Natural killer cell treated with Interleukin-12 subunit alpha and Interleukin-12 subunit beta and Interleukin-15 and Interleukin-18, amount 100 ng/mL, for 72 hours (primary cell): ENCODE results near the gene PDIA2. TPM values are rescaled to one million over a fixed set of nuclear protein-coding genes. Genes with fewer than 3 reads are reported as not detected.

Experiments
- ATAC-seq, 2 donors: fragments of 150-1000 bp; cut with Tn5 transposase in 1 of 2; sonication (Bioruptor Pico), chemical (Tn5 transposase) in 1 of 2; 2 replicates each; pipeline ENCODE4 v1.10.0; 2021
- DNase-seq: peaks from one replicate; pipeline ENCODE4 v3.0.0; 2022; ENCODE audit warnings: low spot score
- H3K27ac Mint-ChIP-seq, 2 donors: 1 replicate in 1 of 2; 2 replicates in 1 of 2; pipeline ENCODE4 v1.8.0; 2022; ENCODE audit warnings: mixed read lengths in 2 of 2, mild to moderate bottlenecking in 1 of 2, moderate library complexity in 1 of 2
- H3K27me3 Mint-ChIP-seq, 2 donors: 1 replicate in 1 of 2; 2 replicates in 1 of 2; pipeline ENCODE4 v1.8.0; 2022; ENCODE audit warnings: mixed read lengths in 2 of 2
- H3K36me3 Mint-ChIP-seq: one replicate; pipeline ENCODE4 v1.8.0; 2022; ENCODE audit warnings: mixed read lengths
- H3K4me1 Mint-ChIP-seq, 2 donors: 1 replicate in 1 of 2; 2 replicates in 1 of 2; pipeline ENCODE4 v1.8.0; 2022; ENCODE audit warnings: low read depth in 2 of 2, mixed read lengths in 2 of 2, mild to moderate bottlenecking in 1 of 2
- H3K4me3 Mint-ChIP-seq: one replicate; pipeline ENCODE4 v1.8.0; 2022; ENCODE audit warnings: mixed read lengths
- H3K9me3 Mint-ChIP-seq: 2 replicates; pipeline ENCODE4 v1.8.0; 2022; ENCODE audit warnings: mixed read lengths
- total RNA-seq, 2 donors: library from RNA; stranded (reverse); gene quantifications; one replicate each; pipeline ENCODE4 v1.2.3, GENCODE V29; 2022

PDIA2 gene
- total RNA-seq, 2 donors from 2014 or later: not detected

DNA sequence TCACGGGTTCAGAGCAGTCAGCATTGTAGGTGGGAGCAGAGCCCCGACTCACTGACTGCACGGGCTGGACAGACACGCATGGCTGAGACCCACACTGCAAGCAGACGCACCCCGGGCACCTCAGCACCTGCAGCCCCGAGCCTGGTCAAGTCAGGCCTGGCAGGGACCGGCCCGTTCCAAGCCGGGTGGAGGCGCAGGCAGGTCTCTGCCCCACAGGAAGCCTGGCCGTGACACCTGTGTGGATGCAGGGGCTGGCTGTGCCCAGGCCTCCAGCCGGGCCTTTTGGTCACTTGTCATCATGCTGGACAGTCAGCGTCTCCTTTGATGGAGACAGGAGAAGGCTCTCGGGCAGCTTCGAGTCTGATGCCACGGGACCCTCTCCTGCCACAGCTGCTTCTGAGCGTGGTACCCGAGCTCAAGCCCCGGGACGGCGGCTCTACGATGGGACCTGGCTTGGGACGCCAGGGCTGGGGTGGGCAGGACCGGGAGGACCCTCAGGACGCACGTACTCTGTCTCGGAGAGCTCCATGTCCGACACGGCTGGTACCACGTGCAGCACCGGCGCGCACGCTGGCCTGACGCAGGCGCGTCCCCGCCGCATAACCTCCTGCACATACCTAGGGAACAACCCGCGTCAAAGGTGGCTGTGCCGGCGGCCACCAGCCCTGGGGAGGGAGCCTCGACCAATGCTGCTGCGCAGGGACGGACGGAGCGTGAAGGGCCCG lies 7.9 kb downstream of the PDIA2 start:
- no peaks in the 10 kb centered on the region for H3K27me3 Mint-ChIP-seq
- H3K9me3 Mint-ChIP-seq: no peaks in the 10 kb centered on the region
- ATAC-seq: no peak
- no peak overlapping the region for H3K4me3 Mint-ChIP-seq
- no peak for DNase-seq
- H3K36me3 Mint-ChIP-seq: no peaks in the 10 kb centered on the region
- H3K27ac Mint-ChIP-seq: no peak overlapping the region
- H3K4me1 Mint-ChIP-seq: peaks cover 0 to 4% of the 10 kb centered on the region in 2 donors

DNA sequence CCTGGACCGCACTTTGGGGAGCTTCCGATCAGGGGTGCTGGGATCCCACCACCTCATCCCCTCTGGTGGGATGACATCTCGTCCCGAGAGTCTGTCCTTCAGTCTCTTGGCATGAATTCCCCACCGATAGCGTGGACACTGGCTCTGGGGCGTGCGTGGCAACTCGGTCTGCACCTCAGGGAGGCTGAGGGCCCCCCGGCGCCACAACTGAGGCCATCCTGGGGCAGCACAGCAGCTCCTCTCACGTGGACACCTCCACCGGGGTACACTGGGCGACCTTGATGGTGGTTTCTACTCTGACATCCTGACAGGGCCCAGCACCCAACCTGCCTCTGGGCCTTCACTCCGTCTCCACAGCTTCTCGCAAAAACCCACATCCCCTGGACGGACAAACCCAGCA lies 8.6 kb downstream of the PDIA2 start:
- ATAC-seq: peak in 1 of 2 donors; percentile 4
- DNase-seq: no peak
- H3K4me1 Mint-ChIP-seq: peaks cover 0 to 4% of the 10 kb centered on the region in 2 donors
- no peaks in the 10 kb centered on the region for H3K9me3 Mint-ChIP-seq
- H3K27me3 Mint-ChIP-seq: no peaks in the 10 kb centered on the region
- H3K4me3 Mint-ChIP-seq: no peak overlapping the region
- H3K27ac Mint-ChIP-seq: peak overlapping the region in 1 of 2 donors; percentile 35
- no peaks in the 10 kb centered on the region for H3K36me3 Mint-ChIP-seq

DNA sequence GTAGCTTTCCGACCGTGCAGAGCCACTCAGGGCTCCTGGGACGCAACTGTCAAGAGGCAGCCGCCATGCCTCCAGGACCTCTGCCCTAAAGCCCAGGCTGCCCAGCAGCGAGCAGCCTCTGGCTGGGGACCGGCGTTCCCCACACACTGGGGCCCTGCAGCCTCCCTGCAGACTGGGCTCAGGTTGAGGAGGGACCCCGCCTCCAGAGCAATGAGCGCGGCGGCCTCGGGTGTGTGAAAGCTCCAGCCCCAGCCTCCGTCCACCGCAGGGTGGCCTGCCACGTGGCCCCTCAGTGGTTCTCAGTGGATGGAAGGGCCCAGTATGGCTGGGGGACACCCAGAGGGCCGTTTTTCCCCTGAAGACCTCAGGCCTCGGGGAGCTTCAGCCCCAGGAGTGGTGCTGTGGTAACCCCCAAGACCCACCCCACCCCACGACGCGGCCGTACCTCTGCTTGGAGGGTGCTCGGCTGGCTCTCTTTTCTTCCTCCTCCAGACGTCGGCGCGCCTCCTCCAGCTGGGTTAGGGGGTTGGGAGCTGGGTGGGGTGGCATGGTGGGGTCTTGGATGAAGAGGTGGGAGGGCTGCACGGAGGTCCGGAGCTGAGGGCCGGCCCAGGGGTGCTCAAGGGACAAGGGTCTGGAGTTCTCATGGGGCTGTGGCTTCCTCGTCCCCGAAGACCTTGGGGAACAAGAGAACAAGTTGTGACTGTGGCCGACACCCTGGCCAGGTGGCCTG lies 10.2 kb downstream of the PDIA2 start:
- DNase-seq: no peak
- Mint-ChIP-seq H3K27me3 (no peaks in the 10 kb centered on the region), H3K4me3 (no peak overlapping the region), H3K9me3 (no peaks in the 10 kb centered on the region), H3K27ac (no peak overlapping the region), H3K4me1 (peaks cover 0 to 4% of the 10 kb centered on the region in 2 donors), H3K36me3 (no peaks in the 10 kb centered on the region)
- ATAC-seq: no peak

DNA sequence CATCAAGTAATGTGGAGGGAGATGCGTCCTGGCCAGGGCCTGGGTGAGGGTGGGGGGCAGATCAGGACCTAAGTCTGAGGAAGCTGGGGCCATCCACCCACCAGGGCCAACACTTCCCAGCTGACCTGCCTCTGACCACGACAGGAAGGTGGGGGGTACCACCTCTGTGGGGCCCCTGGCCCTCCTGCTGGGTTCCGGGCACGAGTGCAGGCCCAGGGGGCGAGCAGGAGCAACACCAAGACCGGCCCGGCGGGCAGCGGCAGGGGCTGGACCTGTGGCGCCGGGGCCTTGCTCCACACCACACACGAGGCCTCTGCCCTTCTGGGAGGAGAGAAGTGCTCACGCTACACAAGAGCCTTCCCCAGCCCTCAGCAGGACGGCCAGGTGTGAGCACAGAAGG lies 13.3 kb downstream of the PDIA2 start:
- ATAC-seq: no peak
- Mint-ChIP-seq H3K9me3 (no peaks in the 10 kb centered on the region), H3K4me3 (no peak overlapping the region), H3K4me1 (peaks cover 0 to 2% of the 10 kb centered on the region in 2 donors), H3K36me3 (no peaks in the 10 kb centered on the region), H3K27me3 (no peaks in the 10 kb centered on the region), H3K27ac (no peak overlapping the region)
- no peak for DNase-seq

DNA sequence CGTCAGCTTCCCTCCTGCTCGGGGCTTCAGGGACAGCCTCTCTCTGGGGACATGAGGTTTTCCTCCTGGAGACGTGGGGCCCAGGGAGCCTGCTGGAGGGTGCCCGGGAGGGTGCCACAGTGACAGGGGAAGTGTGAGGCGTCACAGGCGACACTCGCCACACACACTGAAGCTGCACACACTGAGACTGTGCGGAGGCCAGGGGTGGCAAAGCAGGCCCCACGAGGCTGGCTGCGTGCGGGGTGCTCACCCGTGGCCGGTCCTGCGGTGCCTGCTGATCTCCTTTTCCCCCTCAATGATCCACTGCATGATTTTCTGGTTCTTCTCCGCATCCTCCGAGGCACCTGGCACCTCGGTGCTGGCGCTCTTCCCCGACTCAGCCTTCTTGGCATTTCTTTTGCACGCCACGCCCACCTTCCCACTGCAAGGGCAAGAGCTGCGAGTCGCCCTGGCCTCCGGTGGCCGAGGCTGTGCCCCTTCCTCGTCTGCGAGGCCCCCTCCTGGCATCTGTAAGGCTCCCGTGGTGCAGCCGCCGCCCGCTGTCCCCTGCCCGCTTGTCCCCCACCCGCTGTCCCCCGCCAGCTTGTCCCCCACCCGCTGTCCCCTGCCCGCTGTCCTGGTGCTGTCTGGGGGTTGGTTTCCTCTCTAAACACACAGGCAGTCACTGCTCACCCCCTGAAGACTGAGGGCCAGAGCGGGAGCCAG lies 14.0 kb downstream of the PDIA2 start:
- H3K27ac Mint-ChIP-seq: no peak overlapping the region
- peaks cover 0 to 2% of the 10 kb centered on the region in 2 donors for H3K4me1 Mint-ChIP-seq
- ATAC-seq: no peak
- H3K27me3 Mint-ChIP-seq: no peaks in the 10 kb centered on the region
- H3K36me3 Mint-ChIP-seq: no peaks in the 10 kb centered on the region
- H3K4me3 Mint-ChIP-seq: no peak overlapping the region
- DNase-seq: no peak
- no peaks in the 10 kb centered on the region for H3K9me3 Mint-ChIP-seq

DNA sequence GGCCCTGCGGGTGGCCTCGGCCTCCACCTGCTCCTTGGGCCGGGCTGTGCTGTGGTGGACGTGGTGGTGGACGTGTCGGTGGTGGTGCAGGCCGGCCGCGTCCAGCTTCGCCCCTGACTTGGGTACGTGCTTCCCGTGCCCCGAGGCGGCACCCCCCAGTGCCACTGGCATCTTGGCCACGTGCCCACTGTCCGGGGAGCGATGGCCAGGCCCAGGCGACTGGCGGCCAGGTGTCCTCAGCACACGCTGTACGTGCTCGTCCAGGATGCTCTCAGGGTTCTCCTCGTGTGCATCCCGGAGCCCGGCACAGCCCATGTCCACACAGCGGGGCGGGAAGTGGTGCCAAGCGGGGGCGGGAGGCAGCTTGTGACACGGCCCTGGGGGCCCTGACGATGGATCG lies 14.9 kb downstream of the PDIA2 start:
- no peak for DNase-seq
- Mint-ChIP-seq H3K27me3 (no peaks in the 10 kb centered on the region), H3K4me3 (no peak overlapping the region), H3K4me1 (no peaks in the 10 kb centered on the region), H3K9me3 (no peaks in the 10 kb centered on the region), H3K36me3 (no peaks in the 10 kb centered on the region), H3K27ac (no peak overlapping the region)
- ATAC-seq: peak in 1 of 2 donors; percentile 14

DNA sequence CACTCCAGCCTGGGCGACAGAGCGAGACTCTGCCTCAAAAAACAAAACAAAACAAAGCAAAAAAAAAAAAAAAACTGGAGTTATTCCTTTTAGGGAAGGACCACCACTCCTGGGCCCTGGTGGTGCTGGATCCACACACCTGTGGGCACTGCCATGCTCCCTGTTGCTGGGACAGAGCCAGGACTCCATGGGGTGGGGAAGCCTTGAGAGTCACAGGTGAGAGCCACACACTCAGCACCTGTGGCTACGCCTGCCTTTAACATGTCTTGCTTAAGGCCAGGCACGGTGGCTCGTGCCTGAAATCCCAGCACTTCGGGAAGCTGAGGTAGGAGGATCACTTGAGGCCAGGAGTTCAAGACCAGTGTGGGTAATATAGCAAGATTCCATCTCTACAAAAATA lies 18.3 kb downstream of the PDIA2 start:
- no peaks in the 10 kb centered on the region for H3K36me3 Mint-ChIP-seq
- H3K4me3 Mint-ChIP-seq: no peak overlapping the region
- DNase-seq: no peak
- no peak for ATAC-seq
- no peak overlapping the region for H3K27ac Mint-ChIP-seq
- peaks cover 4 to 9% of the 10 kb centered on the region in 2 donors for H3K4me1 Mint-ChIP-seq
- H3K9me3 Mint-ChIP-seq: no peaks in the 10 kb centered on the region
- H3K27me3 Mint-ChIP-seq: no peaks in the 10 kb centered on the region

DNA sequence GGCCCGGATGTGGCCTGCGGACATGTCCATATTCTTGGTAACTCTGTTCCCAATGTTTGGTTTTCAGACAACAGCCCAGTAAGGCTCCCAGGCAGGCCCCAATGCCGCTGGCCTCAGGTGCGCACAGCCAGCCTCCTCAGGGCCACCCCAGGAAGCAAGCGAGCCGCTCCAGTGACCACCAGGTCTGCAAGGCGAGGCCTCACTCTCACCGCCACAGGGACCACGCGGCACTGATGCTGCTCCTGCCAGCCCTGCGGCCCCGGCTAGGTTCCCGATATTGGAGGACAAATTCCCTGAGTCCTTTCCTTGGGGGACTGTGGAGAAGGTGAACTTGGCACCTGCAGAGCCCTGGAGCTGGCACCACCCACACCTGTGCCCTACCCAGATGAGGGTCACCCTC lies 19.0 kb downstream of the PDIA2 start:
- ATAC-seq (no peak), DNase-seq (no peak)
- Mint-ChIP-seq H3K4me1 (peaks cover 9 to 16% of the 10 kb centered on the region in 2 donors), H3K36me3 (no peaks in the 10 kb centered on the region), H3K4me3 (no peak overlapping the region), H3K9me3 (no peaks in the 10 kb centered on the region), H3K27ac (no peak overlapping the region), H3K27me3 (no peaks in the 10 kb centered on the region)

DNA sequence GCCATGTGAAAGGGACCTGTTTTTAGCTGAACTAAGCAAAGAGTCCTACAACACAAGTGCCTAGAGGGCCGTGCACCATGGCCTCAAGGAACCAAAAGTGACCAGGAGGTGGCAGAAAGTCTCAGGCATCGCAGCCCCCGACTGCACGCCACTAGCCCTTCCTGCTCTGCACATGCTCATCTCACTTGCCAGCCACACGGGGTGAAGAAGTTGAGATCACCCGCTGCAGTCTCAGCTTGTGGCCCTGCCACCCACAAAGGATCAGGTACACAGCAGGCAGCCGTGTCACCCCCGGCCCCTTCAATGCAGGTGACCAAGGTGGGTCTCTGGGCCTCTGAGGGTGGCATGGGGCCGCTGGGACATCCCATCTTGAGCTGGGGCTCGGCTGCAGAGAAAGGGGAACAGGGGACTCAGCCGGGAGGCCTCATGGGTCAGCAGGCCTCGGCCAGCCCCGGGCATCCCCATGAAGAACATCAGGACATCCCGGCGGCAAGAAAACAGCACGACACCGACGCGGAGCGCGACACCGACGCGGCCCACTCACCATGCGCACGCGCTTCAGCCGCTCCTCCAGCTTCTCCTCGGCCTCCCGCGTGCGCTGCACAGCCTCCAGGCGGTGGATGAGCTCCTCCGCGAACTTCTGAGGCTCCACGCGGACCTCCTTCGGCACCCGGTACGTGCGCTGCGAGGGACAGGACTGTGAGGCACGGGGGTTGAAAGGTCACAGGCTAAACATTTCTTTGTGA lies 21.0 kb downstream of the PDIA2 start:
- H3K36me3 Mint-ChIP-seq: no peaks in the 10 kb centered on the region
- H3K27me3 Mint-ChIP-seq: no peaks in the 10 kb centered on the region
- DNase-seq (no peak), ATAC-seq (no peak)
- no peak overlapping the region for H3K27ac Mint-ChIP-seq
- no peak overlapping the region for H3K4me3 Mint-ChIP-seq
- H3K9me3 Mint-ChIP-seq: no peaks in the 10 kb centered on the region
- H3K4me1 Mint-ChIP-seq: peaks cover 18 to 36% of the 10 kb centered on the region in 2 donors

DNA sequence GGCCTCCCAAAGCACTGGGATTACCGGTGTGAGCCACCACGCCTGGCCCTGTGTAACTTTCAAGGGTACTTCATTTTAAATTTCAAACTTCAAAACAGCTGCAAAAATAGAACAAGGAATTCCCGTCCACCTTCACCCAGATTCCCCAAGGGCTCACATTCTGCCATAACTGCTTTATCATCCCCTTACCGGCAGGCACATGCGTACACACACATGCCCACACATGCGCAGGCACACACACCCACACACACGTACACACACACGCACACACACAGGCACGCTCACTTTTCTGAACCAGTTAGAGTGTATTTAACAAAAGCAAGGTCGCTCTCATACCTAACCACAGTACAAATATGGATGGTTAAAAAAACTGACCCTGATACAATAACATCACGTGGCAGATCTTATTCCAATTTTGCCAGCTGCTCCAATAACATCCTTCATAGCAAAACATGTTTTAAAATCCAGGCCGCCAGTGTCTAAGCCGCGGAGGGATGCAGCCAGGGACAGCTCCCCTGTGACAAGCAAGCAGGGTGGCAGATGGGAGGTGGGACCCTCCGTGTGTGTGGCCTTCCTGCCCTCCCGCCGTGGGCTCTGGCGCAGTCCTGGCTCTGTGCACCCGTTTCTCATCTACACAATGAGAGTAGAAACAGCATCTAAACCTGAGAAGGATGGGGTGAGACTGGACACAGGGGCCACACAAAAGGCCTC lies 23.1 kb downstream of the PDIA2 start:
- no peaks in the 10 kb centered on the region for H3K36me3 Mint-ChIP-seq
- DNase-seq: no peak
- H3K27ac Mint-ChIP-seq: peak overlapping the region in 1 of 2 donors; percentile 9
- H3K4me3 Mint-ChIP-seq: no peak overlapping the region
- peaks cover 24 to 40% of the 10 kb centered on the region in 2 donors for H3K4me1 Mint-ChIP-seq
- no peaks in the 10 kb centered on the region for H3K9me3 Mint-ChIP-seq
- H3K27me3 Mint-ChIP-seq: no peaks in the 10 kb centered on the region
- ATAC-seq: no peak

DNA sequence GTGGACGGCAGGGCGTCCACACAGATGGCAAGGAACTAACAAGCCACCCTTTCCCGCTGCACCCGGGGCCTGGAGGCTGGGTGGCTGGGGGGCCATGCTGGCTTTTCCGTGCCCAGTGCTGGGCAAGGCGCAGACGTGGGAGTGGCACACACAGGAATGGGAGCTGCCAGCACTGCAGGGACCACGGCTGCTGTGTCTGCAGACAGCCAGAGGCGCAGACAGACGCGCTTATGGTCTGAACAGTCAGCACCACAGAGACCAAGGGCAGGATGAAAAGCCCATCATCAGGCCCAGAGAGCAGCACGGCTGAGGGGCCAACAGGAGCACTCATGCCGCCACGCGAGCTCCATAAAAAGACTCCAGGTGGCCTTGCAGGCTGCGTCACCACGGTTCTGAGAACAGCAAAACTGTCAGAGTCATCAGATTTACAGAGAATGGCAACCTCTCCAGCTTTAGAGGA lies 24.0 kb downstream of the PDIA2 start:
- H3K4me3 Mint-ChIP-seq: peak overlapping the region; percentile 10
- H3K27ac Mint-ChIP-seq: no peak overlapping the region
- ATAC-seq (no peak), DNase-seq (no peak)
- H3K4me1 Mint-ChIP-seq: peaks cover 24 to 40% of the 10 kb centered on the region in 2 donors
- H3K27me3 Mint-ChIP-seq: no peaks in the 10 kb centered on the region
- no peaks in the 10 kb centered on the region for H3K9me3 Mint-ChIP-seq
- no peaks in the 10 kb centered on the region for H3K36me3 Mint-ChIP-seq

DNA sequence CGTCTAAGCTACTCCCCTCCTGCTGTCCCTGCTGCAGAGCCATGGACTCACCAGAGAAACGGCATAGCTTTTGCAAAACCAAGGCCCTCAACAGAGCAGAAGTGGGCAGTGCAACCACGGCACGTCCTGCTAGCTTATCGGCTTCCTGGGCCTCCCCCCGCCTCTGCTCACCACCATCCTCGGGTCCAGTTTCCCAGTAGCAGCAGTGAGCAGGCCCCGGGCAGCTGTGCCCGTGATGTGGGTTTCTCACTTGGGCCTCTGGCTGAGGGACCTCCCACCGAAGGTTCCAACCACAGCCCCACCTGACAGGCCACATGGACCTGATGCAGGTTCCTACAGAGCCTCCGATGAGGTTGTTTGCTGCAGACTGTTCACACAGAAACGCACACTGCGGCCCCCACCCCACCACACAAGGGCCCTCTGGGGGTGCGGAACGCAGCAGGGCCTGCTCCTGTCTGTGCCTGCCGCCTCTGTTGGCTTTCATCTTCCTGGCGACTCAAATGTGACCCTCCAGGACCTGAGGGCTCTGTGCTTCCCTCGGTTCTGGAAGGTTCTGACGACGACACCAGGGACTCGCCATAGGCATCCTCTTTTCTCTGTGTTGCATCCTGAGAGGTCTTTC lies 24.8 kb downstream of the PDIA2 start:
- peaks cover 24 to 40% of the 10 kb centered on the region in 2 donors for H3K4me1 Mint-ChIP-seq
- H3K9me3 Mint-ChIP-seq: no peaks in the 10 kb centered on the region
- peak overlapping the region; percentile 17 for H3K4me3 Mint-ChIP-seq
- H3K27ac Mint-ChIP-seq: peak overlapping the region in 1 of 2 donors; percentile 54
- DNase-seq: no peak
- ATAC-seq: peak; percentile 71 to 87
- no peaks in the 10 kb centered on the region for H3K27me3 Mint-ChIP-seq
- H3K36me3 Mint-ChIP-seq: no peaks in the 10 kb centered on the region
